GM19397 (cell line): ENCODE data around the gene NEGR1.

Experiments
- ATAC-seq: cut with Tn5 transposase; IDR thresholded peaks from one replicate; pipeline ENCODE4 v1.9.1; 2021; ENCODE audit warnings: mild to moderate bottlenecking, moderate library complexity; ENCODE audit not compliant: unreplicated experiment

The NEGR1 gene

GRCh38 chr1:72235062-72235461, 47.3 kb downstream of the NEGR1 start:
- ATAC-seq: no peak

- no peak for ATAC-seq
These were observed 51.6 kb downstream of the NEGR1 start for GRCh38 chr1:72230746-72231145.

- no peak for ATAC-seq
These were observed 52.4 kb downstream of the NEGR1 start for GRCh38 chr1:72229893-72230292.

- ATAC-seq: no peak
These were observed 54.7 kb downstream of the NEGR1 start for GRCh38 chr1:72227667-72228066.

GRCh38 chr1:72224506-72224905, 57.8 kb downstream of the NEGR1 start:
- no peak for ATAC-seq

- ATAC-seq: no peak
These were observed 60.5 kb downstream of the NEGR1 start for GRCh38 chr1:72221811-72222210.

GRCh38 chr1:72218141-72218739, 64.1 kb downstream of the NEGR1 start:
- no peak for ATAC-seq

GRCh38 chr1:72207059-72207458, 75.3 kb downstream of the NEGR1 start:
- ATAC-seq: no peak

GRCh38 chr1:72202761-72203160, 79.6 kb downstream of the NEGR1 start:
- no peak for ATAC-seq

GRCh38 chr1:72197786-72198185, 84.6 kb downstream of the NEGR1 start:
- ATAC-seq: no peak

- no peak for ATAC-seq
These were observed 95.5 kb downstream of the NEGR1 start for GRCh38 chr1:72186733-72187307.

GRCh38 chr1:72184099-72184701, 98.1 kb downstream of the NEGR1 start:
- ATAC-seq: no peak

GRCh38 chr1:72182859-72183258, 99.5 kb downstream of the NEGR1 start:
- no peak for ATAC-seq

- no peak for ATAC-seq
These were observed 104.1 kb downstream of the NEGR1 start for GRCh38 chr1:72178266-72178665.

GRCh38 chr1:72177711-72178110, 104.6 kb downstream of the NEGR1 start:
- no peak for ATAC-seq

GRCh38 chr1:72170246-72170645, 112.1 kb downstream of the NEGR1 start:
- ATAC-seq: no peak

GRCh38 chr1:72166426-72166825, 115.9 kb downstream of the NEGR1 start:
- no peak for ATAC-seq

GRCh38 chr1:72150508-72150907, 131.8 kb downstream of the NEGR1 start:
- no peak for ATAC-seq

GRCh38 chr1:72141875-72142274, 140.5 kb downstream of the NEGR1 start:
- ATAC-seq: no peak

- ATAC-seq: no peak
These were observed 142.1 kb downstream of the NEGR1 start for GRCh38 chr1:72140222-72140621.

GRCh38 chr1:72137656-72138055, 144.7 kb downstream of the NEGR1 start:
- ATAC-seq: no peak

- ATAC-seq: no peak
These were observed 152.5 kb downstream of the NEGR1 start for GRCh38 chr1:72129869-72130268.
